ENCODE measurements around the gene GNAQ. TPM values are rescaled to one million over a fixed set of nuclear protein-coding genes. Genes with fewer than 3 reads are reported as not detected.

Gene GNAQ
- total RNA-seq, 1 experiment from 2014 or later: 28.7 TPM

DNA sequence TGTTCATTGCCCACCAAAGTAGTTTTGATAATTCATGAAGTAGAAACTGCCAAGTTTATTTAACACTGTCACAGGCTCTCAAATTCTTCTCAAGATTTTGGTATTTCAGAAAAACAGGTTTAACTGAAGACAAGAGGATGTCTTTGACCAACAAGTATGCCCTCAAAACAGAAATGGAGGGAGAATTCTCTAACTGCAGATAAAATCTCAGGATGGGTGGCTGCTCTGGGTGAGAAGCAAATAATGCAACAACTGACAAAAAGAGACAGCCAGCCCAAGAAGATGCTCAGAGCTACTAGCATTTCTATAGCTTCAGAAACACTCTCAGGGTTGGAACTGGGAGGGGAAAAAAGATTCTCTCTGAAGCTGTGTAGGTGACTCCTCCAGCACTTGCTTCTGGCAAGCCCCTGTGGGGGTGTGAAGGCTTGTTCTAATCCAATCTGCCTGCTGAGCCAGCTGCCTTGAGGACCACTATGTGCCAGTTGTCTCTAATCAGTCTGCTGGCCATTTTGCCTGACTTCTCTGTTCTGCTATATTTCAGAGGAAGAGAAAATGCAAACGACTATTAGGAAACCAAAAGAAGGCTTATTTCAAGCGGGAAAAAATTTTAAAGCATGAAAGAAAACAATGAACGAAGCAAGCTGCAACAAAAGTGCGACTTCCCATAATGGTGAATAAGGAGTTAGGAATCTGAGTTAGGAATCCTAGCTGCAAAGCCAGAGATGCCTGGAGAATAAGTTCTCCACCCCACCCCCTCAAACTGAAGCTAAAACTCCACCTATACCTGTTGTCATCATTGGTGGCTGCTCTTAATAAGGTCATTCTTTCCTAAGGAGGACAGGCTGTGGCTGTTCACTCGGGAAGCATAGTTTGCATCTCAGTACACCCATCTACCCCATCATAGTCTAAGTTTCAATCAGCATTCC, 147.5 kb downstream of the GNAQ start:
- POLR2A ChIA-PET: no interaction called here
- TF ChIP-seq ZNF274 (IDR thresholded peaks at IDR 0.05; ENCODE audit: low read depth, low read length): no peak
- TF ChIP-seq EZH2 (IDR thresholded peaks at IDR 0.05): no peak
- TF ChIP-seq YY1 (IDR thresholded peaks at IDR 0.05; ENCODE audit: extremely low read depth, insufficient replicate concordance, low read depth, low read length): no peak
- no peak for TF ChIP-seq ZFX (IDR thresholded peaks at IDR 0.05)
- no peak for TF ChIP-seq FOSL1 (IDR thresholded peaks at IDR 0.05; ENCODE audit: low read depth)
- no peak for TF ChIP-seq ELF1 (IDR thresholded peaks at IDR 0.05; ENCODE audit: borderline replicate concordance, low read depth)
- TF ChIP-seq, protein P1, sequence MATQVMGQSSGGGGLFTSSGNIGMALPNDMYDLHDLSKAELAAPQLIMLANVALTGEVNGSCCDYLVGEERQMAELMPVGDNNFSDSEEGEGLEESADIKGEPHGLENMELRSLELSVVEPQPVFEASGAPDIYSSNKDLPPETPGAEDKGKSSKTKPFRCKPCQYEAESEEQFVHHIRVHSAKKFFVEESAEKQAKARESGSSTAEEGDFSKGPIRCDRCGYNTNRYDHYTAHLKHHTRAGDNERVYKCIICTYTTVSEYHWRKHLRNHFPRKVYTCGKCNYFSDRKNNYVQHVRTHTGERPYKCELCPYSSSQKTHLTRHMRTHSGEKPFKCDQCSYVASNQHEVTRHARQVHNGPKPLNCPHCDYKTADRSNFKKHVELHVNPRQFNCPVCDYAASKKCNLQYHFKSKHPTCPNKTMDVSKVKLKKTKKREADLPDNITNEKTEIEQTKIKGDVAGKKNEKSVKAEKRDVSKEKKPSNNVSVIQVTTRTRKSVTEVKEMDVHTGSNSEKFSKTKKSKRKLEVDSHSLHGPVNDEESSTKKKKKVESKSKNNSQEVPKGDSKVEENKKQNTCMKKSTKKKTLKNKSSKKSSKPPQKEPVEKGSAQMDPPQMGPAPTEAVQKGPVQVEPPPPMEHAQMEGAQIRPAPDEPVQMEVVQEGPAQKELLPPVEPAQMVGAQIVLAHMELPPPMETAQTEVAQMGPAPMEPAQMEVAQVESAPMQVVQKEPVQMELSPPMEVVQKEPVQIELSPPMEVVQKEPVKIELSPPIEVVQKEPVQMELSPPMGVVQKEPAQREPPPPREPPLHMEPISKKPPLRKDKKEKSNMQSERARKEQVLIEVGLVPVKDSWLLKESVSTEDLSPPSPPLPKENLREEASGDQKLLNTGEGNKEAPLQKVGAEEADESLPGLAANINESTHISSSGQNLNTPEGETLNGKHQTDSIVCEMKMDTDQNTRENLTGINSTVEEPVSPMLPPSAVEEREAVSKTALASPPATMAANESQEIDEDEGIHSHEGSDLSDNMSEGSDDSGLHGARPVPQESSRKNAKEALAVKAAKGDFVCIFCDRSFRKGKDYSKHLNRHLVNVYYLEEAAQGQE (IDR thresholded peaks at IDR 0.05; ENCODE audit: low read depth): no peak
- TF ChIP-seq, protein P2, sequence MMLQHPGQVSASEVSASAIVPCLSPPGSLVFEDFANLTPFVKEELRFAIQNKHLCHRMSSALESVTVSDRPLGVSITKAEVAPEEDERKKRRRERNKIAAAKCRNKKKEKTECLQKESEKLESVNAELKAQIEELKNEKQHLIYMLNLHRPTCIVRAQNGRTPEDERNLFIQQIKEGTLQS (IDR thresholded peaks at IDR 0.05): no peak
- no peak for TF ChIP-seq CEBPB (IDR thresholded peaks at IDR 0.05; ENCODE audit: low read depth)
- TF ChIP-seq CBX3 (IDR thresholded peaks at IDR 0.05; ENCODE audit: low read depth): no peak
- TF ChIP-seq POLR2AphosphoS5 (IDR thresholded peaks at IDR 0.05; ENCODE audit: low read depth, low read length): no peak
- TF ChIP-seq EGR1 (IDR thresholded peaks at IDR 0.05; ENCODE audit: low read depth): no peak
- no peak for TF ChIP-seq RAD21 (IDR thresholded peaks at IDR 0.05; ENCODE audit: low read depth)
- TF ChIP-seq, protein P3, sequence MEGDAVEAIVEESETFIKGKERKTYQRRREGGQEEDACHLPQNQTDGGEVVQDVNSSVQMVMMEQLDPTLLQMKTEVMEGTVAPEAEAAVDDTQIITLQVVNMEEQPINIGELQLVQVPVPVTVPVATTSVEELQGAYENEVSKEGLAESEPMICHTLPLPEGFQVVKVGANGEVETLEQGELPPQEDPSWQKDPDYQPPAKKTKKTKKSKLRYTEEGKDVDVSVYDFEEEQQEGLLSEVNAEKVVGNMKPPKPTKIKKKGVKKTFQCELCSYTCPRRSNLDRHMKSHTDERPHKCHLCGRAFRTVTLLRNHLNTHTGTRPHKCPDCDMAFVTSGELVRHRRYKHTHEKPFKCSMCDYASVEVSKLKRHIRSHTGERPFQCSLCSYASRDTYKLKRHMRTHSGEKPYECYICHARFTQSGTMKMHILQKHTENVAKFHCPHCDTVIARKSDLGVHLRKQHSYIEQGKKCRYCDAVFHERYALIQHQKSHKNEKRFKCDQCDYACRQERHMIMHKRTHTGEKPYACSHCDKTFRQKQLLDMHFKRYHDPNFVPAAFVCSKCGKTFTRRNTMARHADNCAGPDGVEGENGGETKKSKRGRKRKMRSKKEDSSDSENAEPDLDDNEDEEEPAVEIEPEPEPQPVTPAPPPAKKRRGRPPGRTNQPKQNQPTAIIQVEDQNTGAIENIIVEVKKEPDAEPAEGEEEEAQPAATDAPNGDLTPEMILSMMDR (IDR thresholded peaks at IDR 0.05 in 2 of 3, conservative IDR thresholded peaks at IDR 0.05 in 1 of 3; ENCODE audit: borderline replicate concordance in 1 of 3, insufficient read depth in 1 of 3, low read depth in 2 of 3, low read length in 2 of 3): no peak
- TF ChIP-seq, protein P4, sequence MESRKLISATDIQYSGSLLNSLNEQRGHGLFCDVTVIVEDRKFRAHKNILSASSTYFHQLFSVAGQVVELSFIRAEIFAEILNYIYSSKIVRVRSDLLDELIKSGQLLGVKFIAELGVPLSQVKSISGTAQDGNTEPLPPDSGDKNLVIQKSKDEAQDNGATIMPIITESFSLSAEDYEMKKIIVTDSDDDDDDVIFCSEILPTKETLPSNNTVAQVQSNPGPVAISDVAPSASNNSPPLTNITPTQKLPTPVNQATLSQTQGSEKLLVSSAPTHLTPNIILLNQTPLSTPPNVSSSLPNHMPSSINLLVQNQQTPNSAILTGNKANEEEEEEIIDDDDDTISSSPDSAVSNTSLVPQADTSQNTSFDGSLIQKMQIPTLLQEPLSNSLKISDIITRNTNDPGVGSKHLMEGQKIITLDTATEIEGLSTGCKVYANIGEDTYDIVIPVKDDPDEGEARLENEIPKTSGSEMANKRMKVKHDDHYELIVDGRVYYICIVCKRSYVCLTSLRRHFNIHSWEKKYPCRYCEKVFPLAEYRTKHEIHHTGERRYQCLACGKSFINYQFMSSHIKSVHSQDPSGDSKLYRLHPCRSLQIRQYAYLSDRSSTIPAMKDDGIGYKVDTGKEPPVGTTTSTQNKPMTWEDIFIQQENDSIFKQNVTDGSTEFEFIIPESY (IDR thresholded peaks at IDR 0.05; ENCODE audit: extremely low read depth, insufficient replicate concordance, low read length): no peak
- no peak for TF ChIP-seq TCF7L2 (IDR thresholded peaks at IDR 0.05; ENCODE audit: borderline replicate concordance, extremely low read depth, insufficient read depth, insufficient read length)
- intact Hi-C loops (cut with micrococcal nuclease): no loop called here
- Histone ChIP-seq H2AFZ (ENCODE audit: low read depth, low read length, poor library complexity, severe bottlenecking) (no peak overlapping the region), H3K36me3 (ENCODE audit: control insufficient read depth in 1 of 2, insufficient read depth in 2 of 2, low read length in 2 of 2) (no peaks in the 10 kb centered on the region), H3K27ac (ENCODE audit: low read depth, low read length) (no peak overlapping the region), H3K79me2 (ENCODE audit: insufficient read depth, low read length) (no peaks in the 10 kb centered on the region), H3K9me3 (ENCODE audit: control insufficient read depth in 1 of 2, insufficient read depth in 1 of 2, low read depth in 1 of 2, low read length in 2 of 2) (no peaks in the 10 kb centered on the region), H3K27me3 (ENCODE audit: insufficient read depth, low read length) (no peaks in the 10 kb centered on the region), H4K20me1 (ENCODE audit: insufficient read depth) (no peaks in the 10 kb centered on the region), H3K4me3 (replicated peaks in 1 of 2; ENCODE audit: low read depth in 1 of 2, low read length in 2 of 2) (no peak overlapping the region), H3K9me2 (ENCODE audit: insufficient read depth) (no peaks in the 10 kb centered on the region), H3K9ac (ENCODE audit: low read length) (no peak overlapping the region), H3K4me1 (ENCODE audit: control insufficient read depth in 1 of 2, insufficient read depth in 2 of 2, low read length in 2 of 2) (peaks cover 23 to 40% of the 10 kb centered on the region in 2 experiments), H3K4me2 (ENCODE audit: low read length) (peak overlapping the region; percentile 39)
- ATAC-seq: peak; percentile 41; the same call in 1 of the 2 replicates
- no peak for DNase-seq (ENCODE audit: low read depth, low spot score)
- RAD21 ChIA-PET (ENCODE audit: low non-redundant PET in 1 of 2, low total read pairs in 2 of 2, uncharacterized antibody in 2 of 2, unreplicated experiment in 2 of 2): no interaction called here
- no TSS peak for BruUV-seq (replicated peaks)
- CTCF ChIA-PET: no interaction called here
